ENCODE results near the gene BABAM2. TPM values are rescaled to one million over a fixed set of nuclear protein-coding genes. Genes with fewer than 3 reads are reported as not detected.

Gene BABAM2
- total and polyA plus RNA-seq, 4 donors = 9.9 to 17.0 (median 13.9) TPM

DNA sequence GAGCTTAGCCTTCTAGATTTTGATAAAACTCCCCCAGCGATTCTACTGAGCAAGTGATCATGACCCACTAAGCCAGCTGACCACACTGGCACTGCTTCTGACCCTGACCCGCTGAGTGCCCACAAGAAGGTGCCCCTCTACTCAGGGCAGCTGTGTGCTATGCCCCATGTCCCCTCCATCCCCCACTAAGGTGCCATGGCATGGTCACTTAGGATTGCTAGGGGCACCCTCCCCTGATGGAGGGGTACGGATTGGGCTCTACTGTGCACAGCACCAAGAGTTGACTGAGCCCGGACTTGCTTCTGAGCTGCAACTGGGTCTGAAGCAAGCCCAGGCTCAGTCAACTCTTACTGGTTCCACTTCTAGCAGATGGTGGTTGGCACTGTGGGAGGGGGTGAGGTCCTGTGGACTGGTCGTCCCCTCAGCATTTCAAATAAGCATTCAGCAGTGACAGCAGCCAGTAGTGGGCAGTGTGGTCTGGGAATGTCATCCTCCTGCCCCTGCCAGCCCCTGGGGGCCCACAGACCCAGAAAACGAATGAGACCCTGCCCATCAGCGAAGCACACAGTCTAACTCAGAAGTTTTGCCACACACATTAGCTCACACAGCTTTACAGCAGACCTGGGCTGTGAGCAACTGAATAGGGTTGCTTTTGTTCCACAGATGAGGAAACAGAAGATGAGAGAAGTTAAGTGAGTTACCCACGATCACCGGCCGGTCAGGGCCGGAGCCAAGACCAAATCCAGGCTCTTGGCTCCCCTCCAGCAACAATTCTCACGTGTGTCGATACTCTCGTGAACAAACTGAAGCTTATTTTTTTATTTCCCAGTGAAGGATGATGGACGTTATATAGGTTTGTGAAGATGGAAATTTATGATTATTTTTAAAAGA, 450.0 kb downstream of the BABAM2 start:
- no peak overlapping the region for H3K9ac ChIP-seq (ENCODE audit: low read depth in 1 of 2, low read length in 2 of 2)
- no peak for DNase-seq (ENCODE audit: low spot score)
- no peaks in the 10 kb centered on the region for H3K27me3 ChIP-seq (ENCODE audit: control insufficient read depth in 4 of 4, insufficient read depth in 4 of 4, low read length in 3 of 4)
- no peaks in the 10 kb centered on the region for H3K36me3 ChIP-seq (ENCODE audit: control insufficient read depth in 4 of 4, insufficient read depth in 3 of 4, low read depth in 1 of 4, low read length in 3 of 4)
- peaks cover 24 to 62% (median 49%) of the 10 kb centered on the region in 4 donors for H3K4me1 ChIP-seq (ENCODE audit: control insufficient read depth in 4 of 4, insufficient read depth in 4 of 4, low read length in 3 of 4)
- no peak overlapping the region for H3K4me3 ChIP-seq (ENCODE audit: low read depth in 1 of 3, low read length in 3 of 3)
- TF ChIP-seq EGR1 (IDR thresholded peaks at IDR 0.05; ENCODE audit: low read depth in 2 of 2) = no peak
- no peak for TF ChIP-seq REST (IDR thresholded peaks at IDR 0.05)
- TF ChIP-seq MAX (IDR thresholded peaks at IDR 0.05) = no peak
- no peak for TF ChIP-seq RXRA (IDR thresholded peaks at IDR 0.05)
- TF ChIP-seq GABPA (IDR thresholded peaks at IDR 0.05 in 1 of 2, conservative IDR thresholded peaks at IDR 0.05 in 1 of 2) = no peak
- TF ChIP-seq, protein P1, sequence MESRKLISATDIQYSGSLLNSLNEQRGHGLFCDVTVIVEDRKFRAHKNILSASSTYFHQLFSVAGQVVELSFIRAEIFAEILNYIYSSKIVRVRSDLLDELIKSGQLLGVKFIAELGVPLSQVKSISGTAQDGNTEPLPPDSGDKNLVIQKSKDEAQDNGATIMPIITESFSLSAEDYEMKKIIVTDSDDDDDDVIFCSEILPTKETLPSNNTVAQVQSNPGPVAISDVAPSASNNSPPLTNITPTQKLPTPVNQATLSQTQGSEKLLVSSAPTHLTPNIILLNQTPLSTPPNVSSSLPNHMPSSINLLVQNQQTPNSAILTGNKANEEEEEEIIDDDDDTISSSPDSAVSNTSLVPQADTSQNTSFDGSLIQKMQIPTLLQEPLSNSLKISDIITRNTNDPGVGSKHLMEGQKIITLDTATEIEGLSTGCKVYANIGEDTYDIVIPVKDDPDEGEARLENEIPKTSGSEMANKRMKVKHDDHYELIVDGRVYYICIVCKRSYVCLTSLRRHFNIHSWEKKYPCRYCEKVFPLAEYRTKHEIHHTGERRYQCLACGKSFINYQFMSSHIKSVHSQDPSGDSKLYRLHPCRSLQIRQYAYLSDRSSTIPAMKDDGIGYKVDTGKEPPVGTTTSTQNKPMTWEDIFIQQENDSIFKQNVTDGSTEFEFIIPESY (IDR thresholded peaks at IDR 0.05) = no peak
- TF ChIP-seq FOXA1 (IDR thresholded peaks at IDR 0.05) = no peak
- no peak for TF ChIP-seq HNF4A (conservative IDR thresholded peaks at IDR 0.05)
- TF ChIP-seq TAF1 (conservative IDR thresholded peaks at IDR 0.05) = no peak
- no peak for TF ChIP-seq JUND (IDR thresholded peaks at IDR 0.05)
- TF ChIP-seq, protein P2, sequence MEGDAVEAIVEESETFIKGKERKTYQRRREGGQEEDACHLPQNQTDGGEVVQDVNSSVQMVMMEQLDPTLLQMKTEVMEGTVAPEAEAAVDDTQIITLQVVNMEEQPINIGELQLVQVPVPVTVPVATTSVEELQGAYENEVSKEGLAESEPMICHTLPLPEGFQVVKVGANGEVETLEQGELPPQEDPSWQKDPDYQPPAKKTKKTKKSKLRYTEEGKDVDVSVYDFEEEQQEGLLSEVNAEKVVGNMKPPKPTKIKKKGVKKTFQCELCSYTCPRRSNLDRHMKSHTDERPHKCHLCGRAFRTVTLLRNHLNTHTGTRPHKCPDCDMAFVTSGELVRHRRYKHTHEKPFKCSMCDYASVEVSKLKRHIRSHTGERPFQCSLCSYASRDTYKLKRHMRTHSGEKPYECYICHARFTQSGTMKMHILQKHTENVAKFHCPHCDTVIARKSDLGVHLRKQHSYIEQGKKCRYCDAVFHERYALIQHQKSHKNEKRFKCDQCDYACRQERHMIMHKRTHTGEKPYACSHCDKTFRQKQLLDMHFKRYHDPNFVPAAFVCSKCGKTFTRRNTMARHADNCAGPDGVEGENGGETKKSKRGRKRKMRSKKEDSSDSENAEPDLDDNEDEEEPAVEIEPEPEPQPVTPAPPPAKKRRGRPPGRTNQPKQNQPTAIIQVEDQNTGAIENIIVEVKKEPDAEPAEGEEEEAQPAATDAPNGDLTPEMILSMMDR (IDR thresholded peaks at IDR 0.05; ENCODE audit: low read depth, low read length, missing input control) = no peak
- no peak overlapping the region for H3K27ac ChIP-seq (ENCODE audit: low read depth in 1 of 2, low read length in 2 of 2)
- 62% methylated on average over 15 of the region's 15 CpGs for WGBS
- H3K9me3 ChIP-seq (ENCODE audit: control insufficient read depth in 4 of 4, low read length in 3 of 4) = no peaks in the 10 kb centered on the region

DNA sequence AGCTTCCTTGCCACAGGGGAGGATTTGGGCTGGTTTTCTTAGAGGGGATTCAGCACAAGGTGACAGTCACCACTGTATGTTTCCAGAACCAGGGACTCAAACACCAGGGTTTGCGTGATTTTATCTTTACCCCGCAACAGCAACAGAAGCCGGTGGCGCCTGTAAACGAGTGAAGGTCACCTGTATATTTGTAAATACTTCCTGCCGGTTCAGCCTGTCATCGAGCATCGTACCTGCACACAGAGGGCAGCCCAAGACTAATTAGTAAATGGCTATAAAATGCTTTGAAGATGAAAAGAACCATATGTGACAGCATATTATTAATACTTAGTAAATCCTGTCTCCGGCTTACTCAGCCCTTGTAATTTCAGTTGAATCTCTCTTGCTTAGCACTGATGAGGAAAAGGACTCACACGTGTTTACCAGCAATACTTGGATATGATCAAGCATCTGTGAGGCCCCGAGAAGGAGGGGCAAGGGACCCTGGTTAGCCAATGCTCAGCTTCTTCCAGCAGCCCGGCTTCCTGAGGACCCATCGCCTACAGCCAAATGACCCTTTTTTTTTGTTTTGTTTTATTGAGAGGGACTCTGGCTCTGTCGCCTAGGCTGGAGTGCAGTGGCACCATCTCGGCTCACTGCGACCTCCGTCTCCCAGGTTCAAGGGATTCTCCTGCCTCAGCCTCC, 450.8 kb downstream of the BABAM2 start:
- Histone ChIP-seq H3K9ac (ENCODE audit: low read depth in 1 of 2, low read length in 2 of 2) (no peak overlapping the region), H3K27ac (ENCODE audit: low read depth in 1 of 2, low read length in 2 of 2) (peak overlapping the region; percentile 13 to 44), H3K9me3 (ENCODE audit: control insufficient read depth in 4 of 4, low read length in 3 of 4) (no peaks in the 10 kb centered on the region), H3K36me3 (ENCODE audit: control insufficient read depth in 4 of 4, insufficient read depth in 3 of 4, low read depth in 1 of 4, low read length in 3 of 4) (no peaks in the 10 kb centered on the region), H3K27me3 (ENCODE audit: control insufficient read depth in 4 of 4, insufficient read depth in 4 of 4, low read length in 3 of 4) (no peaks in the 10 kb centered on the region), H3K4me1 (ENCODE audit: control insufficient read depth in 4 of 4, insufficient read depth in 4 of 4, low read length in 3 of 4) (peaks cover 24 to 62% (median 50%) of the 10 kb centered on the region in 4 donors), H3K4me3 (ENCODE audit: low read depth in 1 of 3, low read length in 3 of 3) (no peak overlapping the region)
- 60% methylated on average over 17 of the region's 17 CpGs for WGBS
- DNase-seq (ENCODE audit: low spot score) = no peak
- TF ChIP-seq MAX (IDR thresholded peaks at IDR 0.05) (no peak), HNF4A (conservative IDR thresholded peaks at IDR 0.05) (no peak), FOXA2 (IDR thresholded peaks at IDR 0.05) (no peak), REST (IDR thresholded peaks at IDR 0.05) (no peak), FOXA1 (IDR thresholded peaks at IDR 0.05) (no peak)
- TF ChIP-seq, protein P2 (IDR thresholded peaks at IDR 0.05; ENCODE audit: low read depth, low read length, missing input control) = no peak

Data from liver (tissue), 9 donors.